ENCODE measurements around the gene MAP4.

MAP4 gene

GRCh38 chr3:47989981-47990440 lies 26.2 kb downstream of the MAP4 start:
- no peak overlapping the region for H3K27ac ChIP-seq (ENCODE audit: low read depth, low read length)
- peaks cover 14% of the 10 kb centered on the region for H3K4me1 ChIP-seq (ENCODE audit: insufficient read depth, low read length)
- H3K9ac ChIP-seq (ENCODE audit: low read length) = no peak overlapping the region
- no peak overlapping the region for H3K4me3 ChIP-seq (ENCODE audit: low read depth in 1 of 2, low read length in 2 of 2)
- H3K36me3 ChIP-seq (ENCODE audit: insufficient read depth, low read length) = peaks cover 4% of the 10 kb centered on the region
- H3K9me3 ChIP-seq (ENCODE audit: low read length) = no peaks in the 10 kb centered on the region
- no peaks in the 10 kb centered on the region for H3K27me3 ChIP-seq (ENCODE audit: control insufficient read depth in 1 of 2, insufficient read depth in 2 of 2, low read length in 2 of 2)

- Histone ChIP-seq H3K27me3 (ENCODE audit: control insufficient read depth in 1 of 2, insufficient read depth in 2 of 2, low read length in 2 of 2) (no peaks in the 10 kb centered on the region), H3K27ac (ENCODE audit: low read depth, low read length) (no peak overlapping the region)
Observed at GRCh38 chr3:47985381-47985780, 30.8 kb downstream of the MAP4 start.

GRCh38 chr3:47984075-47984728 lies 32.0 kb downstream of the MAP4 start:
- Histone ChIP-seq H3K4me1 (ENCODE audit: insufficient read depth, low read length) (peaks cover under 1% of the 10 kb centered on the region), H3K4me3 (ENCODE audit: low read depth in 1 of 2, low read length in 2 of 2) (no peak overlapping the region), H3K36me3 (ENCODE audit: insufficient read depth, low read length) (no peaks in the 10 kb centered on the region), H3K9me3 (ENCODE audit: low read length) (no peaks in the 10 kb centered on the region), H3K27me3 (ENCODE audit: control insufficient read depth in 1 of 2, insufficient read depth in 2 of 2, low read length in 2 of 2) (no peaks in the 10 kb centered on the region), H3K9ac (ENCODE audit: low read length) (no peak overlapping the region), H3K27ac (ENCODE audit: low read depth, low read length) (no peak overlapping the region)

More at GRCh38 chr3:47985381-47985780, 30.8 kb downstream of the MAP4 start:
- H3K4me3 ChIP-seq (ENCODE audit: low read depth in 1 of 2, low read length in 2 of 2) = no peak overlapping the region
- no peak overlapping the region for H3K9ac ChIP-seq (ENCODE audit: low read length)
- H3K4me1 ChIP-seq (ENCODE audit: insufficient read depth, low read length) = peaks cover 12% of the 10 kb centered on the region
- H3K36me3 ChIP-seq (ENCODE audit: insufficient read depth, low read length) = no peaks in the 10 kb centered on the region
- no peaks in the 10 kb centered on the region for H3K9me3 ChIP-seq (ENCODE audit: low read length)

DNA sequence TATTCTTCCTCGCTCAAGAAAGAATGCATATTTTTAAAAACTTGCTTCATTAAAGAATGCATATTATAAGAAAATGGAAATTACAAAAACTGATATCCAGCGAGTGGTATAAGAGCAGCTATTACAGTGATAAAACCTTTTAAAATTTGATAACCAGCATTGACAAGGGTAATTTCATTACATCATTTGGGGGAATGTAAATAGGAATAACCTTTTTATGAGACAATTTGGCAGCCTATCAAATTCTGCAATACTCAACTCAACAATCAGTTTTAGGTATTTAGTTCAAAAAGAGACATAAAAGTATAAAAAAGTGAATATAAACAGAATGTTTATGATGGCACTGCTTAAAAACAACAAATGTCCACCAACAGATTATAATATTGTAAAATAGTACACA lies 35.4 kb downstream of the MAP4 start:
- H3K4me3 ChIP-seq (ENCODE audit: low read depth in 1 of 2, low read length in 2 of 2) = no peak overlapping the region
- no peaks in the 10 kb centered on the region for H3K36me3 ChIP-seq (ENCODE audit: insufficient read depth, low read length)
- H3K27ac ChIP-seq (ENCODE audit: low read depth, low read length) = no peak overlapping the region
- no peaks in the 10 kb centered on the region for H3K4me1 ChIP-seq (ENCODE audit: insufficient read depth, low read length)
- H3K27me3 ChIP-seq (ENCODE audit: control insufficient read depth in 1 of 2, insufficient read depth in 2 of 2, low read length in 2 of 2) = no peaks in the 10 kb centered on the region
- no peak overlapping the region for H3K9ac ChIP-seq (ENCODE audit: low read length)
- no peaks in the 10 kb centered on the region for H3K9me3 ChIP-seq (ENCODE audit: low read length)

DNA sequence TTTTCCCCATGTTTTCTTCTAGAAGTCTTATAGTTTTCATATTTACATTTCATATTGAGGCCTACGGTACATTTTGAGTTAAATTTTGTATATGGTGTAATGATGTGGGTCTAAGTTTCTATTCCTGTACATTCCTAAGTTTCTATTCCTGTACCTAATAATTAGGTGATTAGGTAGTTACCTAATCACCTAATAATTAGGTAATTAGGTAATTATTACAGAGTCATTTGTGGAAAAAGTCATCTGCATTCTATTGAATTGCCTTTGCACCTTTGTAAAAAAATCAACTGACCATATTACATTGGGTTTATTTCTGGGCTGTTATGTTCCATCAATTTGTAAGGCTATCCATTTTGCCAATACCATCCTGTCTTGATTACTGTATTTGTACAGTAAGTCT lies 37.1 kb downstream of the MAP4 start:
- Histone ChIP-seq H3K36me3 (ENCODE audit: insufficient read depth, low read length) (peaks cover 5% of the 10 kb centered on the region), H3K27ac (ENCODE audit: low read depth, low read length) (no peak overlapping the region), H3K27me3 (ENCODE audit: control insufficient read depth in 1 of 2, insufficient read depth in 2 of 2, low read length in 2 of 2) (no peaks in the 10 kb centered on the region), H3K9me3 (ENCODE audit: low read length) (no peaks in the 10 kb centered on the region), H3K4me1 (ENCODE audit: insufficient read depth, low read length) (no peaks in the 10 kb centered on the region), H3K9ac (ENCODE audit: low read length) (no peak overlapping the region), H3K4me3 (ENCODE audit: low read depth in 1 of 2, low read length in 2 of 2) (no peak overlapping the region)

DNA sequence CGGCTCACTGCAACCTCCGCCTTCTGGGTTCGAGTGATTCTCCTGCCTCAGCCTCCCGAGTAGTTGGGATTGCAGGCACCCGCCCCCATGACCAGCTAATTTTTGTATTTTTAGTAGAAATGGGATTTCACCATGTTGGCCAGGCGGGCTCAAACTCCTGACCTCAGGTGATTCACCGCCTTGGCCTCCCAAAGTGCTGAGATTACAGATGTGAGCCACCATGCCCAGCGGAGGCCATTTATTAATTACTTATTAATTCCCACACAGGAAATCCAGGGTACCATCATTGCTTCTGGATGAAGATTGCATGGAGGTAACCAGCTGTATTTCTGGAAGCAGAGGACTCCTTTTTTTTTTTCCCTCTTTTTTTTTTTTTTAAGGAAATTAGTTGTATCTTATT lies 37.8 kb downstream of the MAP4 start:
- Histone ChIP-seq H3K36me3 (ENCODE audit: insufficient read depth, low read length) (peaks cover 8% of the 10 kb centered on the region), H3K4me1 (ENCODE audit: insufficient read depth, low read length) (no peaks in the 10 kb centered on the region), H3K9ac (ENCODE audit: low read length) (no peak overlapping the region), H3K27me3 (ENCODE audit: control insufficient read depth in 1 of 2, insufficient read depth in 2 of 2, low read length in 2 of 2) (no peaks in the 10 kb centered on the region), H3K4me3 (ENCODE audit: low read depth in 1 of 2, low read length in 2 of 2) (no peak overlapping the region), H3K9me3 (ENCODE audit: low read length) (no peaks in the 10 kb centered on the region), H3K27ac (ENCODE audit: low read depth, low read length) (no peak overlapping the region)

DNA sequence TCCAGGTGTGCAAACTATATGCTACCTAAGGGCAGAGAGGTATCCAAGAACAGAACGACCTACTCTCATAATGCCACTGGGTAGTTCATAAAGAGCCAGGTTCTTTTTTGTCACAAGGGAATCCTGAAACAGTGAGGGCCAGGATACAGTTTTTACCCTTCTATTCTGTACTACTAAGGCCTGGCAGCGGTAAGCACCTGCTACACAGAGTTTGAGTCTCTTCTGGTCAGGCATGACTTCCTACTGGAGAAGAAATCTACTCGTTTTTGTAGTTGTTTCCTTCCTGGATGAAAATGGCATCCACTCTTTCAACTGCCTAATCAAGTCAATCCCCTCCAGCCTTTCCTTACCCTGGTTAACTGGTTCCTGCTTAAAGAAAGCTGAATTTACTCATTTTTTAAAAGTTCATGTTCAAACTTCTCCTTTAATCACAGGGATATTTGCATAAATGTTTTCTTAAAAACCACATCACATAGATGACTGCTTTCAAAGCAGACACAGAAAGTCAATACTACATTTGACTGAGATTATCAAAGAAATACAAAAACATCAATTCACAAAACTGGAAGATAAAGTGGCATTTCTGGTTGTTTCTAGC lies 40.0 kb downstream of the MAP4 start:
- Histone ChIP-seq H3K36me3 (ENCODE audit: insufficient read depth, low read length) (peaks cover 8% of the 10 kb centered on the region), H3K4me3 (ENCODE audit: low read depth in 1 of 2, low read length in 2 of 2) (no peak overlapping the region), H3K9ac (ENCODE audit: low read length) (no peak overlapping the region), H3K9me3 (ENCODE audit: low read length) (no peaks in the 10 kb centered on the region), H3K27me3 (ENCODE audit: control insufficient read depth in 1 of 2, insufficient read depth in 2 of 2, low read length in 2 of 2) (no peaks in the 10 kb centered on the region), H3K4me1 (ENCODE audit: insufficient read depth, low read length) (no peaks in the 10 kb centered on the region), H3K27ac (ENCODE audit: low read depth, low read length) (no peak overlapping the region)

GRCh38 chr3:47974974-47975470 lies 41.2 kb downstream of the MAP4 start:
- Histone ChIP-seq H3K9me3 (ENCODE audit: low read length) (no peaks in the 10 kb centered on the region), H3K36me3 (ENCODE audit: insufficient read depth, low read length) (peaks cover 8% of the 10 kb centered on the region), H3K27ac (ENCODE audit: low read depth, low read length) (no peak overlapping the region), H3K4me1 (ENCODE audit: insufficient read depth, low read length) (no peaks in the 10 kb centered on the region), H3K4me3 (ENCODE audit: low read depth in 1 of 2, low read length in 2 of 2) (no peak overlapping the region), H3K9ac (ENCODE audit: low read length) (no peak overlapping the region), H3K27me3 (ENCODE audit: control insufficient read depth in 1 of 2, insufficient read depth in 2 of 2, low read length in 2 of 2) (no peaks in the 10 kb centered on the region)

DNA sequence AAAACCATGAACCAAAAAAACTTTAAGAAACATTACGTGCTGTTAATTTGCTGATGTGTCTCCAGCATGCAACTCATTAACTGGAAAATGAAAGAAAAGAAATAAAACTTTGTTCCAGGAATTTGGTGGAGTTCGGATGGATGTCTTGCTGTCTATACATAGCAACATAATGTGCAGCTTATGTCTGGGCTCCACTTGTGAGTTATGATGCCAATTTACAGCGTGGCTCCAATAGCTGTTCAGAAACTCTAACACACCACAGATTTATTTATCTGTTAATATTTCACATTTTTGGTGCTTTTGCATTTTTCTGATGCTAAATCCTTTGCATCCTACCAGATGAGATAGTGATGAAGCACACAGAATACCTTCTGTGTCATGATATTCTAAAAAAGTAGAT lies 45.1 kb downstream of the MAP4 start:
- no peak overlapping the region for H3K27ac ChIP-seq (ENCODE audit: low read depth, low read length)
- H3K9ac ChIP-seq (ENCODE audit: low read length) = no peak overlapping the region
- H3K4me3 ChIP-seq (ENCODE audit: low read depth in 1 of 2, low read length in 2 of 2) = no peak overlapping the region
- H3K4me1 ChIP-seq (ENCODE audit: insufficient read depth, low read length) = no peaks in the 10 kb centered on the region
- H3K27me3 ChIP-seq (ENCODE audit: control insufficient read depth in 1 of 2, insufficient read depth in 2 of 2, low read length in 2 of 2) = no peaks in the 10 kb centered on the region
- H3K36me3 ChIP-seq (ENCODE audit: insufficient read depth, low read length) = peaks cover 8% of the 10 kb centered on the region
- H3K9me3 ChIP-seq (ENCODE audit: low read length) = no peaks in the 10 kb centered on the region

DNA sequence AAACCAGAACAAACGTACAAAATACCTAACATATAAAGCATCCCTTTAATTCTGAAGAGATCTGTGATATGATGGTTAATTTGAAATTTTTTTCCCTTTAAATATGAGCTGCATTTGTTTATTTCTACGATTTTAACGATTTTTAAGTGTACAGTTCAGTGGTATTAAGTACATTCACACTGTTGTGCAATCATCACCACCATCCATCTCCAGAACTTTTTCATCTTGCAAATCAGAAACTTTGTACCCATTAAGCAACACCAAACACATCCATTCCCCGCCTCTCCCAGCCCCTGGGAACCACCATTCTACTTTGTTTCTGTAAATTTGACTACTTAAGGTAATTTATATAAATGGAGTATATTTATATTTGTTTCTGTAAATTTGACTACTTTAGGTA lies 51.5 kb downstream of the MAP4 start:
- H3K27me3 ChIP-seq (ENCODE audit: control insufficient read depth in 1 of 2, insufficient read depth in 2 of 2, low read length in 2 of 2) = no peaks in the 10 kb centered on the region
- no peak overlapping the region for H3K4me3 ChIP-seq (ENCODE audit: low read depth in 1 of 2, low read length in 2 of 2)
- no peak overlapping the region for H3K27ac ChIP-seq (ENCODE audit: low read depth, low read length)
- peaks cover 25% of the 10 kb centered on the region for H3K4me1 ChIP-seq (ENCODE audit: insufficient read depth, low read length)
- H3K9ac ChIP-seq (ENCODE audit: low read length) = no peak overlapping the region
- H3K9me3 ChIP-seq (ENCODE audit: low read length) = no peaks in the 10 kb centered on the region
- no peaks in the 10 kb centered on the region for H3K36me3 ChIP-seq (ENCODE audit: insufficient read depth, low read length)

DNA sequence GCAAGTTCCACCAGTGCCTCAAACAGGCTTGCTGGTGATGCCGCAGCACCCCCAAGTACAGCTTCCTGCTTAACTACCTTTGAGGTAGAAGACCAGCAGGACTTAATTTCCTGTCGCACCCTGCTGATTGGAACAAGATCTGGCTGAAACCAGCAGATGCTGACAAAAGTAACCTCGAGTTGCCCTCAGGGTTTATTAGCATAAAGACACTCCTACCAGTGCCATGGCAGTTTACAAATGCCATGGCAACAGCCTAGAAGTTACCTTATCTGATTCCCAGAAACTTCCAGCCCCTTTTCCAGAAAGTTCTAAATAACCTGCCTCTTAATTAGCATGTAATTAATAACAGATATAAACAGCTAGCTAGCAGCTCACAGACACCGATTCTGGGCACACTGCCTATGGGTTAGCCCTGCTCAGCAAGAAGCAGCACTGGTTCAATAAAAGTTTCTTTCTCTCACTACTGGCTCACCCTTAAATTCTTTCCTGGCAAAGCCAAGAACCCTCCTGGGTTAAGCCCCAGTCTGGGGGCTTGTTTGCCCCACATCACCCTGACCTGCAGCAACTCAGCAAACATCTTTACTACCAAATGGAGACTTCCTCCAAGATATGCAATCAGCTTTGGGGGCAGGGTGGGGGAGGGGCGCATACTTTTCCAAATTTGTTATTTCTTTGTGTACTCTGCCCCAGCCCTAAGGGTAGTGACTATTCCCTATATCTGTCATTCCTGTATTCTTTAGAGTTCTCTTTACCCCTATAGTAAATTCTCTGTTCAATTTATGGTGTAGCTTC lies 54.2 kb downstream of the MAP4 start:
- H3K36me3 ChIP-seq (ENCODE audit: insufficient read depth, low read length) = no peaks in the 10 kb centered on the region
- H3K4me1 ChIP-seq (ENCODE audit: insufficient read depth, low read length) = peaks cover 25% of the 10 kb centered on the region
- H3K9ac ChIP-seq (ENCODE audit: low read length) = no peak overlapping the region
- H3K9me3 ChIP-seq (ENCODE audit: low read length) = no peaks in the 10 kb centered on the region
- no peak overlapping the region for H3K27ac ChIP-seq (ENCODE audit: low read depth, low read length)
- no peaks in the 10 kb centered on the region for H3K27me3 ChIP-seq (ENCODE audit: control insufficient read depth in 1 of 2, insufficient read depth in 2 of 2, low read length in 2 of 2)
- H3K4me3 ChIP-seq (ENCODE audit: low read depth in 1 of 2, low read length in 2 of 2) = no peak overlapping the region

All from muscle layer of colon (tissue), 2 donors.